Neural cell (in vitro differentiated cells): Measurements from ENCODE around the gene CYLC2.

Experiments
- CTCF ChIP-seq: fragments of 450-650 bp; IDR thresholded peaks from 2 replicates; pipeline ENCODE4 v1.5.1; 2014; ENCODE audit warnings: antibody characterized with exemption, mild to moderate bottlenecking, moderate library complexity; ENCODE audit not compliant: poor library complexity, severe bottlenecking
- EP300 ChIP-seq: fragments of 450-650 bp; conservative IDR thresholded peaks from 2 replicates; pipeline ENCODE4 v1.6.1; 2014; ENCODE audit warnings: antibody characterized with exemption, mild to moderate bottlenecking, moderate library complexity; ENCODE audit not compliant: poor library complexity, severe bottlenecking
- EZH2 ChIP-seq: fragments of 200-600, 300-800 bp; shearing (Covaris generic), sonication (generic); IDR thresholded peaks from 2 replicates; pipeline ENCODE4 v1.6.1; 2014; ENCODE audit warnings: antibody characterized with exemption, low read length, borderline replicate concordance, mild to moderate bottlenecking; ENCODE audit not compliant: insufficient read depth, poor library complexity, severe bottlenecking
- POLR2AphosphoS5 ChIP-seq: IDR thresholded peaks from 2 replicates; pipeline ENCODE4 v1.6.1; 2012
- RAD21 ChIP-seq: fragments of 450-650 bp; conservative IDR thresholded peaks from 2 replicates; pipeline ENCODE4 v1.6.1; 2014; ENCODE audit warnings: antibody characterized with exemption, mild to moderate bottlenecking, moderate library complexity
- SMC3 ChIP-seq: fragments of 450-650 bp; conservative IDR thresholded peaks from 2 replicates; pipeline ENCODE4 v1.6.1; 2014; ENCODE audit warnings: antibody characterized with exemption, mild to moderate bottlenecking, moderate library complexity; ENCODE audit not compliant: poor library complexity
- TAF1 ChIP-seq: IDR thresholded peaks from 2 replicates; pipeline ENCODE4 v1.6.1; 2012; ENCODE audit warnings: low read depth

GRCh38 chr9:102986425-102986824 lies 8.7 kb upstream of the CYLC2 start:
- no peak for TF ChIP-seq EP300
- TF ChIP-seq EZH2: no peak
- no peak for TF ChIP-seq CTCF
- TF ChIP-seq SMC3: no peak
- no peak for TF ChIP-seq TAF1
- no peak for TF ChIP-seq RAD21
- no peak for TF ChIP-seq POLR2AphosphoS5
